AG20443 (cell line): Measurements from ENCODE around the gene GALNT11.

Source experiments
- DNase-seq: peaks from one replicate; pipeline ENCODE4 v3.0.0; 2012; ENCODE audit warnings: low spot score, mixed read lengths

GALNT11 gene

GRCh38 chr7:152148706-152149105, 123.2 kb downstream of the GALNT11 start:
- DNase-seq = no peak

GRCh38 chr7:152149363-152149762, 123.9 kb downstream of the GALNT11 start:
- DNase-seq = no peak

- no peak for DNase-seq
Observed at GRCh38 chr7:152152267-152152666, 126.8 kb downstream of the GALNT11 start.

- no peak for DNase-seq
Observed at GRCh38 chr7:152158801-152159587, 133.5 kb downstream of the GALNT11 start.

- no peak for DNase-seq
Observed at GRCh38 chr7:152161171-152161570, 135.7 kb downstream of the GALNT11 start.

GRCh38 chr7:152162287-152162686, 136.8 kb downstream of the GALNT11 start:
- DNase-seq = no peak
